ENCODE data around the gene PLB1. TPM values are rescaled to one million over a fixed set of nuclear protein-coding genes. Genes with fewer than 3 reads are reported as not detected.

PLB1 gene
- total and polyA plus RNA-seq, 9 of the 15 experiments (the other 6 are each of a cell fraction or from before 2014, with no cell fraction given) = 0.01 to 0.09 (median 0.07) TPM; not detected in 2

DNA sequence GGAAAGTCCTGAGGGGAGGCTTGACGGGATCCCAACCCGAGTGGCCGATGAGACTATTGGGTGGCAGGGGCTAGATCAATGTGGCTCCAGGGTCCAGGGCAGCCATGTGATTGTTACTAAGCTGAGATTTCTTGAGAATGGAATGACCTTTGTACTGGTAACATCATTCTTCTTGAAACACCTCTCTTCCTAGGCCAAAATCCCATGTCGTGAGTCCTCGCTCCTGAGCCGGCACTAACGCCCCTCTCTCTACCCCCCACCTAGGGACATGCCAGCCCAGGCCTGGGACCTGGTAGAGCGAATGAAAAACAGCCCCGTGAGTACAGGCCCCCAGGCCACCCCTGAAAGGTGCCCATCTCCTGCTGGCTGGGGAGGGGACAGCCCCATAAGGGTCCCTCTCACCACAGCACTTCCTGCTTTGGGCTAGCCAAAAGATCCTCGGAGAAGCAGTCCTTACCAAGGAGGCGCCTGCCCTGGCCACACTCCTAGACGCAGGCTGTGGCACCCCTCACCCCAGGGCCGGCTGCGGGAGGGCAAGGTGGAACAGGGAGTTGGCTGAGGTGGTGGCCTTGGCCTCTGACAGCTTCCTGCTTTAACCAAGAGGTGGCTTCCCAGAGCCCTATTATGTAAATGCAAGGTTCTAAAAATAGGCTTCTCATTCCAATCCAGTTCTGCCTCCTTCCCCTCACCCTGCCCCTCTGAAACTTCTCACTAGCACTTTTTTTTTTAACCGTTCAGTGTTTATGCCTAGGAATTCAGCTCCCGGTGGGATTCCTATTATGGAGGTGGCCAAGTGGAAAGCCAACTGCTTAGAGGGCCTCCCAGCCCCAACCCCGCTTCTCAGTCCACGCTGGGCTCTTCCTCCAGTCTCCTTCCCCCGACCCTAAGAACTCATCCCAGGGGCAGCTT lies 129.2 kb downstream of the PLB1 start:
- H3K4me2 ChIP-seq (ENCODE audit: insufficient read depth, low read length) = no peak overlapping the region
- no peak; the same call in 2 of the 3 replicates for ATAC-seq
- no peaks in the 10 kb centered on the region for H3K79me2 ChIP-seq (ENCODE audit: control insufficient read depth, insufficient read depth, low read length)
- no peak overlapping the region for H3K27ac ChIP-seq (ENCODE audit: extremely low read depth, low read depth, low read length)
- POLR2A ChIA-PET = no interaction called here
- intact Hi-C loops (cut with micrococcal nuclease) (no loop called here), in situ Hi-C loops (cut with MboI) (no loop called here)
- CTCF ChIA-PET (ENCODE audit: low intra/inter-chr PET ratio) = no interaction called here
- WGBS (ENCODE audit: insufficient coverage, low coverage, missing lambda C conversion rate) = 30% methylated on average over 17 of the region's 19 CpGs
- H3K36me3 ChIP-seq (ENCODE audit: control insufficient read depth, insufficient read depth, low read length) = no peaks in the 10 kb centered on the region
- H3K4me3 ChIP-seq = no peak overlapping the region
- H4K20me1 ChIP-seq (replicated peaks; ENCODE audit: control insufficient read depth, insufficient read depth, low read length) = 0 out of 2 replicates have a peak, but pooled peaks cover 3% of the 10 kb centered on the region
- peak; percentile 84 for TF ChIP-seq MEF2A (IDR thresholded peaks at IDR 0.05; ENCODE audit: control insufficient read depth, low read depth, low read length)
- no peak for TF ChIP-seq ZNF239 (CRISPR knock-in tag; IDR thresholded peaks at IDR 0.05)
- TF ChIP-seq, protein P1, sequence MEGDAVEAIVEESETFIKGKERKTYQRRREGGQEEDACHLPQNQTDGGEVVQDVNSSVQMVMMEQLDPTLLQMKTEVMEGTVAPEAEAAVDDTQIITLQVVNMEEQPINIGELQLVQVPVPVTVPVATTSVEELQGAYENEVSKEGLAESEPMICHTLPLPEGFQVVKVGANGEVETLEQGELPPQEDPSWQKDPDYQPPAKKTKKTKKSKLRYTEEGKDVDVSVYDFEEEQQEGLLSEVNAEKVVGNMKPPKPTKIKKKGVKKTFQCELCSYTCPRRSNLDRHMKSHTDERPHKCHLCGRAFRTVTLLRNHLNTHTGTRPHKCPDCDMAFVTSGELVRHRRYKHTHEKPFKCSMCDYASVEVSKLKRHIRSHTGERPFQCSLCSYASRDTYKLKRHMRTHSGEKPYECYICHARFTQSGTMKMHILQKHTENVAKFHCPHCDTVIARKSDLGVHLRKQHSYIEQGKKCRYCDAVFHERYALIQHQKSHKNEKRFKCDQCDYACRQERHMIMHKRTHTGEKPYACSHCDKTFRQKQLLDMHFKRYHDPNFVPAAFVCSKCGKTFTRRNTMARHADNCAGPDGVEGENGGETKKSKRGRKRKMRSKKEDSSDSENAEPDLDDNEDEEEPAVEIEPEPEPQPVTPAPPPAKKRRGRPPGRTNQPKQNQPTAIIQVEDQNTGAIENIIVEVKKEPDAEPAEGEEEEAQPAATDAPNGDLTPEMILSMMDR (IDR thresholded peaks at IDR 0.05 in 2 of 3, conservative IDR thresholded peaks at IDR 0.05 in 1 of 3; ENCODE audit: insufficient read depth in 2 of 3, low read depth in 1 of 3, low read length in 3 of 3) = 0 out of 6 replicates have a peak, but pooled peaks of 1 of the 3 experiments have one; percentile 7
- TF ChIP-seq NR2F6 (CRISPR knock-in tag; IDR thresholded peaks at IDR 0.05) = no peak
- TF ChIP-seq U2AF2 (optimal IDR thresholded peaks at IDR 0.05; ENCODE audit: low read depth, low read length) = no peak
- peak; percentile 67; the same call in 1 of the 2 replicates for TF ChIP-seq MEF2D (tag; conservative IDR thresholded peaks at IDR 0.05; ENCODE audit: low read depth)
- H3K27me3 ChIP-seq (ENCODE audit: control insufficient read depth in 2 of 2, insufficient read depth in 2 of 2, low read length in 2 of 2) = peaks cover 2 to 36% of the 10 kb centered on the region in 2 experiments; a peak in 4 of 5 replicates
- H3K9me3 ChIP-seq (replicated peaks; ENCODE audit: control insufficient read depth, insufficient read depth, low read depth, low read length) = no peaks in the 10 kb centered on the region
- peaks cover 10 to 14% of the 10 kb centered on the region in 2 experiments for H3K4me1 ChIP-seq (replicated peaks in 1 of 2; ENCODE audit: control insufficient read depth in 2 of 2, insufficient read depth in 2 of 2, low read length in 2 of 2)
- no peak for FAIRE-seq
- BruUV-seq (replicated peaks) = no TSS peak
- 0 out of 4 replicates have a peak overlapping the region, but pooled peaks of 1 of the 2 experiments have one; percentile 38 for H3K9ac ChIP-seq (ENCODE audit: insufficient read depth in 1 of 2, low read depth in 2 of 2, low read length in 2 of 2)
- H3K9me1 ChIP-seq (ENCODE audit: control insufficient read depth, insufficient read depth, low read length) = no peaks in the 10 kb centered on the region
- H2AFZ ChIP-seq (ENCODE audit: low read depth, low read length) = peak overlapping the region; percentile 62; the same call in 1 of the 2 replicates
- no peak for DNase-seq (ENCODE audit: extremely low read depth in 1 of 4, low spot score in 3 of 4)

Data from K562 (cell line).